Putamen (tissue), 1 donor: Measurements from ENCODE around the gene OR52N2.

Experiments used
- DNase-seq: peaks from one replicate; pipeline ENCODE4 v3.0.0-alpha.2; 2016; ENCODE audit warnings: low spot score

The OR52N2 gene

DNA sequence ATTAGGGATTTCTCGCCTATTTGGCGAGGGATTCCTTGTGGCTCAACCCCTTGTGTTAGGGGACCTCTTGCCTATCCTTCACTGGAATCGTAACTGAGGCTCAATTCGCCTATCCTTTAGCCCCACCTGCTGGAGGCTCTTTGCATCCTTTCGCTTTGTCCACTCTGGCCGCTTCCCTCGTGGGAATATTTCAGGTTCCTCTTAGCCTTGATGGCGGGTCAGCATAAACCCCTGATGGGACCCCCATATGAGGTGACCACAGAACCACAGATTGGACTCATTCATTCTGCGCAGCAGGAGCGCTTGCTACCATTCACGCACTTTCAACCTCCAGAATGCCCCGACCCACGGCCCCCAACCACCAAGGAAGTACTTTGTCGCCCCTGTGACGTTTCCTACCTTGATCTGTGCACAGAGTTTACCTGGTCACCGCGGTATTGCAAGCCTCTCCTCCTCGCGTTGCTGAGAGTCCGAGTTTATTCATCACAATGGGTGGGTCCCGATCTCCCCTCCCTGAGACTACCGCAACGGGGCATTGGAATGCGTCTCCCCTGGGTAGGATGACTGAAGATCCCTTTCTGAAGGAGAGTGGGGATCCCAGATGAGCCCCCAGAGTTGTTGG, at the start of gene OR52N2:
Gene OR52N2 (plus strand): TSS at position 425 of the 622 bp plus-strand sequence. CDS start 11,412 bp downstream, outside the sequence.
- peak; percentile 47 for DNase-seq

DNA sequence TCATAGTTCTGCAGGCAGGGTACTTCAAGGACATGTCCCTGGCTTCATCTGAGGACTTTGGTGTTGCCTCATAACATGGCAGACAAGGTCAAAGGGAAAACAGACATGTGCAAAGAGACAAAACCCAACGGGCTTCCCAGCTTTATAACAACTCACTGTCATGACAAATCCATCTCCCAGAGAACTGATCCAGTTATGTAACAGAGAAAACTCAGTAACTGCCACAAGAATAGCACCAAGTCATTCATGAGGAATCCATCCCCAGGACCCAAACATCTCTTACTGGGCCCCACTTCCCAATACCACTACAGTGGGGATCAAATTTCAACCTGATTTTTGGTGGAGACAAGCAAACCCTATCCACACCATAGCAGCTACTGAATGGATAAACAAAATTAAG, 41.7 kb upstream of the OR52N2 start:
- DNase-seq = no peak

DNA sequence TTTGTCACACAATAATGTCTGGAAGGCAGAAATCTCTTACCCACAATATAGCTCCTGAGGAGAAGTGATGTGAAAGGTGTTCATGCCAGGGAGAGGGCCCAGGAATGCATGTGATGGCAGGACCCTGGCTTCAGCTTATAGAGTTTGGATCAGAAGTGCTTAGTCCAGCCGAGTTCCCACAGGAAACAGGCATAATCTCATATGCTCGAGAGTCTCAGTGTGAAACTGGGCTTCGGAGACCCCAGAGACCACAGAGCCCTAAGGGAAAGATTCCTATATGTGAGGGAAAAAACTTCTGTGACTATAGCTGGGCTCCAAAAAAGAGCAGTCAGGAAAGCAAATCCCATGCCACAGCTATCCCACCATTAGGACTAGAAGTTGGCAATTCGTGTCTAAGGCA, 25.5 kb upstream of the OR52N2 start, which contains the start of gene OR52N5:
Gene OR52N5 (minus strand): TSS at position 101 of the 400 bp plus-strand sequence. CDS start 4,721 bp downstream, outside the sequence.
- DNase-seq = no peak

DNA sequence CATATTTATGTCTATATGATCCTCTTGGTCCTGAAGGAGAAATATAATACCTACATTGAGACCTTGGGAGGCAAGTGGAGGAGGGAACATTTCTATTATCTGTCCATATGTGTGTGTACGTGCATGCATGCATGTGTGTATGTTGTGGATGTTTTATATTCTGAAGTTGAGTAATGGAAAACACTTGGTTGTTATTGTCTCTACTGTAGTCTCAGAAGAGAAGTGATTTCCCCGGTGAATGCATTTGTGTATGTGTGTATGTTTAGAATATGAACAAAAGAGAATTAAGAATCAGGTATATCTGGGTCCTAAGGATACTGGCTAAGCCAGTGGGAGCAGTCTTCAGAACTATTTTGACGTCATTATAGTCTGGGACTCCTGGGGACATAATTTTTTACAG, 17.6 kb upstream of the OR52N2 start, which contains the start of gene OR52N1:
Gene OR52N1 (minus strand): TSS at position 101 of the 400 bp plus-strand sequence. CDS start 2,449 bp downstream, outside the sequence.
- no peak for DNase-seq

DNA sequence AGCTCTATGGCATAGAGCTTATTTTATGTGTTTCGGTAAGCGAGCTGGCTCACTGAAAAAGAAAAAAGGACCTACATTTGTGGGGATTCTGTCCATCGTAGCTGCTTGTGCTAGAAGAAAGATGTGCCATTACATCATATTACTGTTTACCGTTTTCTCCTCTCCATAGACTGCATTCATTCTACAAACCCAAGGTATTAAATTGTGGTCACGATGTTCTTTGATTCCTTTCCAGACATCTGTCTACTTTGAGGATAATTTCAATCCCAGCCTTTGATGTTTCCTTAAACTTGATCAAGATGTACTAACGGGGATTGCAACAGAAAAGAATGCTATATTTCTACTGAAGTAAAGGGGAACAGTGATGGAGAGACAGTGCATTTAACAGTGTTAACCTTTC, 12.2 kb upstream of the OR52N2 start:
- no peak for DNase-seq

DNA sequence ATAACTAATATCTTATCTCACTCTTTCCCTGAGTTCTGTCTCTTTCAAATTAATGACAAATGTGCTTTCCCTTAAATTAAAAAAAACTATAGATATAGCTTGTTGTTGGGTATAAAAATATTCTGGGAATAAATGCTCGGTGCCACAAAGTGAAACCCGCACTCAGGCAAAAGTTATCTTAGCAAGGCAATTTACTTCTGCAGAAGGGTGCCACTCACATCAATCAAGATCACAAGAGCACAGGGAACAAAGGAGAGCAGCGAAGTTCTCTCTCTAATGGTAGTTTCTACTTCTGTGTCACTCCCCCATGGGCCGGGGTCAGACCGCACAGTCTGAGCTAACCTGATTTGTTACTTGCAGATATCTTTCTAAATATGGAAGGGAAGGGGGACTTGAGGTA, 4.7 kb upstream of the OR52N2 start:
- no peak for DNase-seq

DNA sequence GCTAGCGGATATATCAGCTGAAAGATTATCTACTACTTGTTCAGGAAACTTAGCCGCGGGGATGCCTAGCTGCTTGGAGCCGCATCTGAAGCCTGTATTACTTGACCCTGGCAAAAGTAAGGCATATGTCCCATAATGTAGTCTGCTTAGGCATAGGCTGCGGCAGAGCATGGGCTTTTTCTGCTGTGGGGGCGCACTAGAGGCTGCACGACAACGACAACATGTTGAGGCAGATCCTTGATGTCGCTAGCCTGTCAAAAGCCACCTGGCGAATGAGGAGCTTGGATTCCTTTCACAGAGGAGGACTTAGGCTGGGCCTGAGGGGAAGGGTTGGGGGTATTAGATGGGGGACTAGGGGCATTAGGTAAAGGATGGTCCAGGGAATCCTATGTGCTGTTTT, 1.1 kb upstream of the OR52N2 start:
- no peak for DNase-seq

DNA sequence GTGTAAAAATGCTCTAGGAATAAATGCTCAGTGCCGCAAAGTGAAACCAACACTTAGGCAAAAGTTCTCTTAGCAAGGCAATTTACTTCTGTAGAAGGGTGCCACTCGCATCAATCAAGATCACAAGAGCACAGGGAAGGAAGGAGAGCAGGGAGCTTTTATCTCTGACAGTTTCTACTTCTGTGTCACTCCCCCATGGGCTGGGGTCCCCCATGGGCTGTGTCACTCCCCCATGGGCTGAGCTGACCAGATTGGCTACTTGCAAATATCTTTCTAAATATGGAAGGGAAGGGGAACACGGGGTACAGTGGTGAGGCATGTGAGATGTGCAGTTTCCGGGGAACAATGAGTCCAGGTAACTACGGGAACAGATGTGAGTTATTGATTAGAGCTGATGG, 397 bp downstream of the OR52N2 start:
- no peak for DNase-seq

DNA sequence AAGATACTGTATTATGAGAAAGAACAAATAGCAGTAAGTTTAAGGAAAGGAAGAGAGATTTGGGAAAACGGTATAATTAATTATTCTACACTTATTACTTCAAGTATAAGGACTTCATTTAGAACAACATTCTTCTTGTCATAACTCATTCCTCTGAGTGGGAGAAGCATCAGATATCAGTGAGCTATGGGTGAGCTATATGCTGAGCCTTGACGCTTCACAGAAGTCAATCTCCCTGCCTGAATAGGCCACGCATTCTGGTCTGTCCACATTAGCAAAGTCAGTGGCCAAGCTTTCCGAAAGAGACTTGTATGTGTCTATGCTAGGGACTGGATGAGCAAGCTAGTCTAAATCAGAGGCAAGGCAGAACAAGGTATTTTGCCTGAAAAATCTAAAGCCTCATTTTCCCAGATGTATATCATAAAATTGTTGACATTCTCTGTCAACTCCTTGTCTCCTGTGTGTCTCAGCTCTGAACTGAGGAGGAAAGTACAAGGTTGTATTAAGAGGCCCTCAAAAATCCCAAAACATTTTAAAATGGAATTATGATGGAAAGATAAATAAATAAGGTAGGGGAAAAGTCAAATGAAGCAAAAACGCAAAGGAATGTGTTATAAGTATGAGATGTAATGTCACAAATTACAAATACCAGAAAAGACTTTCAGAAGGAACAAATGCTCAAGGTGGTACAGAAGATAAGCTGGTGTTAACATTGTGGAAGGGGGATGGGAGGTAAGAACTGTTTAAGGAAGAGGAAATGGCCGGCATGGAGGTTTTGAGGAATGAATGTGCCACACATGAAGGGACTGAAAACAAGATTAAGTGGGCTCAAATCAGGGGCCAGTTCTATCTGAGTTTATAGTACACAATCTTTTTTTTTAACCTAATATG, 1.4 kb downstream of the OR52N2 start:
- DNase-seq = no peak

DNA sequence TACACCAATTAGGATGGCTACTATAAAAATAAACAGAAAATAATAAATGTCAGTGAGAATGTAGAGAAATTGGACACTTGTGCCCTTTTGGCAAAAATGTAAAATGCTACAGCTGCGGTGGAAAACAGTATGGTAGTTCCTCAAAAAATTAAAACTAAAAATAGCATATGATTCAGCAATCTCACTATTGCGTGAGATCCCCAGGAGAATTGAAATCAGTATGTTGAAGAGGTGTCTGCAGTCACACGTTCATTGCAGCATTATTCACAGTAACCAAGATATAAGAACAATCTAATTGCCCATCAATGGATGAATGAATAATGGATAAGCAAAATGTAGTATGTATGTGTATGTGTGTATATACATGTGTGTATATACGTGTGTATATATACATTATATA, 6.8 kb downstream of the OR52N2 start:
- DNase-seq = no peak

DNA sequence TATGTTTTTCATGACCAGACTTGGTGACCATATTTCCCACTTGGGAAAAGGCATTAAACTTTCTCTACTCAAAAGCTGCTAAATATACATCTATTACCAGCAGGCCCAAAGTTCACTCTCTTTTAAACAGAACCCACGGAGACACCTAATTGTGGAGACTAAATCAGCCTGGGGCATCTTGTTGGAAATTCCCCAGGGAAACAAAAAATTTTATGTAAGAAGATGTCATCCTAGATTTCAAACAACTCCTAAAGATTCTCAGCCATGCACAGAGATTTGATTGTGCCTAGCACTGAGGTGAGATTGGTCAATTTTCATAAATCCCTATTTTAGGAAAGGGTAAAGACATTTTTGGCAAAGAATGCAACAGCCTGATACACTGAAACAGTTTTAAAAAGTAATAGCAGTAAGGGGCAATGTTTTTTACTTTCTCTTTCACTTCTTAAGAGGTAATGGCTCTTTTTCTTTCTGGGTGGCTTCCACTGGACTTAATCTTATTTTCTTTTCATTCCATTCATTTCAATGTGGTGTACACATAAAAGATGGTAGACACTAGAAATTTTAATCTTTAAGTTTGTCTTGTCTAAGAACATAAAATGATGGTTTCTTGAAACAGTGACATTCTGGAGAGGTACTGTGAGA, 9.6 kb downstream of the OR52N2 start:
- no peak for DNase-seq

DNA sequence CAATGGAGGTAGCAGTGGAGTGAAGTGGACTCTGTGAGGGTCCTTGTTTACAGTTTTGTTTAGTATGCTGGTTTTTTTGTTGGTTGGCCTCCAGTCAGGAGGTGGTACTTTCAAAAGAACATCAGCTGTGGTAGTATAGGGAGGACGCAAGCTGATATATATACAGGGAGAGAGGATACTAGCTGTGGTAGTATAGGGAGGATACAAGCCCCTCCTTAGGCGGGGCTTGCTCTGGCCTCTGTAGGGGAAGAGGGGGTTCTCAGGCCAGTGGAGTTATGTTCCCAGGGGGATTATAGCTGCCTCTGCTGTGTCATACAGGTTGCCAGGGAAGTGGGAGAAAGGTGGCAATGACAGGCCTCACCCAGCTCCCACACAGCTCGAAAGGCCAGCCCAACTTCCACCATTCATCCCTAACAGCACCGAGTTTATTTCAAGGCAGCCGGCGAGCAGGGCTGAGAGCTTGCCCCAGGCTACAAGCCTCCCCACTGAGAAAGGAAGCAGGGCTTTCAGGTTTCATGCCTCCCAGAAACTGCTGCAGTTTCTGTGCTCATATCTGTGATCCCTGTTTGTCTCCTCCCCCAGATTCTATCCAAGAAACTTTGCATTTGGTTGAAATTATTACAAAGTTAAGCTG, 22.6 kb downstream of the OR52N2 start:
- DNase-seq = no peak

DNA sequence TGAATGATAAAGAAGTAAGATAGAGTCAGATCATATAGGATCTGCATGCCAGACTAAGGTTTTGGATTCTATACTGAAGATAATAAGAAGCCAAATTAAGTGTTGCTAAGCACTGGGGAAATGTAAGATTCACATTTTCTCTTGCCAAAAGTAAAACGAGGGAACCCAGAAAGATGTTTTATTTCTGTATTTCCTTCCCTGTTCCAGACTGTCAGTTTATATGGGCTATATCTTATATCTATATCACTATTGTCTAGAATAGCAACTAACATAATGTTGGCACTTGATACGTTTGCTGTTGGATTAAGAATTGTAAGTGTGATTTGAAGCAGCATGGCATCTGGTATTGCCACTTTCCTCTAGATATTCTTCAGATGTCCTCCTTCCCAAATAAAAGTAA, 24.7 kb downstream of the OR52N2 start:
- no peak for DNase-seq

DNA sequence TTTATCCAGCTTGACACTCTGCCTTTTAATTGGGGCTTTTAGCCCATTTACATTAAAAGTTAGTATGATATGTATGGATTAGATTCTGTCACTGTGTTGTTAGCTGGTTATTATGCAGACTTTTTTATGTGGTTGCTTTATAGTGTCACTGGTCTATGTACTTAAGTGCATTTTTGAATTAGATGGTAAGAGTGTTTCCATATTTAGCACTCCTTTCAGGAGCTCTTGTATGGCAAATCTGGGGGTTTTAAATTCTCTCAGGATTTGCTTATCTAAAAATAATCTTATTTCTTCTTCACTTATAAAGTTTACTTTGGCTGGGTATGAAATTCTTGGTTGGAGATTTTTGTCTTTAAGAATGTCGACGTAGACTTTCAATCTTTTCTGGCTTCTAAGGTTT, 29.0 kb downstream of the OR52N2 start:
- DNase-seq = no peak

DNA sequence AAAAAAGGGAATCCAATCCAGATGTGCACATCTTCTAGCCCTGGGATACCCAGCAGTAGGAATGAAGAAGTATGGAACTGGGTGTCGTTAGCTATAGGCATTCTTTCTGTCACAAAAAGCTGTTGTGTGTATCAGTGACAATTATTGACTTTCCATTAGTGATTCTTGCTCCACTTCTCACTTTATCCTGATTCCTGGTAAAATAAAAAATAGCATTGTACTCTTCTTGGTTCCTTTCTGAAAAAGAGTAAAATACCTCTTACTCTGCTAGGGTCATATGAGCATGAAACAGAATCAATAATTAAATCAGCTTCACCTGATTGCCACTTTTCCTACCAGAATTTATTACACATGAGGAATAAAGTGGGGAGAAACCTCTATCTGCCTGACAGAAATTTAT, 33.1 kb downstream of the OR52N2 start, which contains the start of gene OR52E6:
Gene OR52E6 (minus strand): TSS at position 101 of the 400 bp plus-strand sequence. CDS start 0 bp downstream, at position 101.
- DNase-seq = no peak

DNA sequence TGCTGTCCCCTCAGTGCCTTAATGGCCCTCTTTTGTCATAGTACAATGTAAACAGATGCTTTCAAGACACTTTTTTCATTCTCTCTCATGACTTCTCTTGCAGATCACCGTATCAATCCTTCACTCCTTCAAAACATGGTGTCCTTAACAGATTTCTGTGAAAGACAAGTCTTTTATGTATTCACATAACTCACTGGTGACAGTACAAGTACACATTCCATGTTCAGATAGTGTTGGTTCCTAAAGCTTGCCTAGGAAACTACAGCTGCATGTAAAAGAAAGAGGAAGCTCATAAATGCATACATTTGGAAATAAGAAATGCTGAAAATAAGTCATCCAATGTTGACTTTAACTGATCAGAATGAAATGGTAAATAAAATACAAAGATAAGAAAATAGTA, 38.0 kb downstream of the OR52N2 start:
- no peak for DNase-seq

DNA sequence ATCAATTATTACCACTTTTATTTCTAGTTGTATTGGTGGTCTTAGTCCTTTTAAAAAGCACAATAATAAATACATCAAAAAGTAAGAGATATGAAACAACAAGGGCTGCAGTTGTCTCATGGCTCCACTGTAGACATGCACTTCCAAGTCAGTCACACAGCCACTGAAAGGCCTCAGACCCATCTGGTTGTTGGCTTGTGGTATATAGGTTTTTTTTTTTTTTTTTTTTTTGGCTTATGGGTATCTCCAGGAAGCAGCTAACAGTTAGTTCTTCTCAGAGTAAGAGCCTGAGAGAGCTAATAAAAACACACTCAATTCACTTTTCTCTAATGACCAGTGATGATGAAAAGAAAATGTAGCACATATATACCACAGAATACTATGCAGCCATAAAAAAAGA, 39.0 kb downstream of the OR52N2 start:
- DNase-seq = no peak

DNA sequence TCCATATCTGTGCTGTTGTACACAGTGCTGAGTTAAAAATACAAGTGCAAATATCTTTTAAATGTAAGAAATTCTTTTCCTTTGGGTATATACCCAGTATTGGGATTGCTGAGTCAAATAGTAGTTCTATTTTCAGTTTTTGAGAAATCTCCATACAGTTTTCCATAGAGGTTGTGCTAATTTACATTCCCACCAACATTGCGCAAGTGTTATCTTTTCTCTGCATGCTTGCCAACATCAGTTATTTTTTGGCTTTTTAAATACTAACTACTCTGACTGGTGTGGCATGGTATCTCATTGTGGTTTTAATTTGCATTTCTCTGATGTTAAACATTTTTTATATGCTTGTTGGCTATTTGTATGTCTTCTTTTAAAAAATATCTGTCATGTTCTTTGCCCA, 42.3 kb downstream of the OR52N2 start:
- no peak for DNase-seq

DNA sequence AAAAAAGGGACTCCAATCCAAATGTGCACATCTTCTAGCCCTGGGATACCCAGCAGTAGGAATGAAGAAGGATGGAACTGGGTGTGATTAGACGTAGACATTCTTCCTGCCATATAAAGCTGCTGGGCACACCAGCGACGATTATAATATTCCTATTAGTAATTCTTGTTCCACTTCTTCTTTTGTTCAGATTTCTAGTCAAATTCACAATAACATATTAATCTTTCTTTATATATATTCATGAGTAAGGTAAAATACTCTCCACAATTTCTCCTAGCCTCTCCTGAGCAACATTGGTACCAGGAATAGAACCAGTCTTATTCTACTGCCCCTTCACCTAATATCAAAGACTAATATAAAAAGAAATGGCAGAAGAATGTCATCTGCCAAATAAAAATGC, 48.9 kb downstream of the OR52N2 start, which contains the start of gene OR52E8:
Gene OR52E8 (minus strand): TSS at position 101 of the 400 bp plus-strand sequence. CDS start 0 bp downstream, at position 101.
- DNase-seq = no peak

DNA sequence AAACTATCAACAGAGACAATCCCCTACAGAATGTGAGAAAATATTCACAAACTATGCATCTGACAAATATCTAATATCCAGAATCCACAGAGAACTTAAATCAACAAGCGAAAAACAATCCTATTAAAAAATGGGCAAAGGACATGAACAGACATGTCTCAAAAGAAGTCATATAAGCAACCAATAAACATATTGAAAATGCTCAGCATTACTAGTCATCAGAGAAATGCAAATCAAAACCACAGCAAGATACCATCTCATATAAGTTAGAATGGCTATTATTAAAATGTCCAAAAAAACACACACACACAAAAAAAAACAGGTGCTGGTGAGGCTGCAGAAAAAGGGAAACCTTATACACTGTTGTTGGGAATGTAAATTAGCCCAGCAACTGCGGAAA, 57.1 kb downstream of the OR52N2 start:
- no peak for DNase-seq
